ENCODE measurements around the gene C1QL4.

GRCh38 chr12:49294804-49295081 lies 42.2 kb downstream of the C1QL4 start:
- no peak for TF ChIP-seq CTCF (IDR thresholded peaks at IDR 0.05)
- no peak for TF ChIP-seq REST (IDR thresholded peaks at IDR 0.05; ENCODE audit: insufficient read depth in 1 of 2, low read depth in 2 of 2, low read length in 1 of 2)

Data from Panc1 (cell line).